ENCODE data around the gene GPR85.
"Not testable (repeated sequence)": the region's sequence is repeated elsewhere in the genome, so short reads cannot be mapped to it uniquely, and the experiment has no call there.

The GPR85 gene

GRCh38 chr7:113083816-113084495 lies 2.7 kb downstream of the GPR85 start:
- no peak for DNase-seq

DNA sequence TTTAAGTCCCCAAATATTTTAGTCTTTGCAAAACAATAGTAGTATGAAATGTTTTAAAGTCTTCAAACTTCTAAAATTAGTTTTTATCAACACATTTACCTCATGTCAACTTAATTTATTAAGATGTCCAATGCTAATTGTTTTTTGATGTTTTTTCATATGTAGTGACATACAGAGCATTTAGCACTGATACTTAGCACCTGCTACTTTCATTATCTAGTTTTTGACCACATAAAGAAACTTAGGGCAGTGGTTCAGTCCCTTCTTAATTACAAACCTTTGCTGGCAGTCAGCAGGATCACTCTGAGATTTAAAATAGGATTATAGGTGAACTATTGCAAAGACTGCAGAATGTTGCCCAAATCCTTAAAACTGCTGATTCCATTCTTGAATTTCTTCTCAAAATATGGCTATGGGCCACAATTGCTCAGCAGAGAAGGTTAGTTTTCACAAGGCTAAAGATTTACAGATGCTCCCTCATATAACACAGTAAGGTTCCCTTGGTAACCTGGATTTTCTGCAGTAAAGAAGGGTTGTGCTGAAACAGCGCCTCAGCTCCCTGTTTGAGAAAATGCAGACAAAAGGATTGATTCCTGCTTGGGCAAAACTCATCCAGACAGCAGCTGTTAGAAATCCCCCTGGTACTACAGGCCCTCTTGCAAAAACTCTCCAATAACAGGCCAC lies 3.4 kb downstream of the GPR85 start:
- DNase-seq = peak; percentile 50

- DNase-seq = no peak
Observed at GRCh38 chr7:113078331-113078730, 8.3 kb downstream of the GPR85 start.

- DNase-seq = no peak
Observed at GRCh38 chr7:113076703-113077102, 9.9 kb downstream of the GPR85 start.

- DNase-seq = no peak
Observed at GRCh38 chr7:113071465-113071864, 15.2 kb downstream of the GPR85 start.

DNA sequence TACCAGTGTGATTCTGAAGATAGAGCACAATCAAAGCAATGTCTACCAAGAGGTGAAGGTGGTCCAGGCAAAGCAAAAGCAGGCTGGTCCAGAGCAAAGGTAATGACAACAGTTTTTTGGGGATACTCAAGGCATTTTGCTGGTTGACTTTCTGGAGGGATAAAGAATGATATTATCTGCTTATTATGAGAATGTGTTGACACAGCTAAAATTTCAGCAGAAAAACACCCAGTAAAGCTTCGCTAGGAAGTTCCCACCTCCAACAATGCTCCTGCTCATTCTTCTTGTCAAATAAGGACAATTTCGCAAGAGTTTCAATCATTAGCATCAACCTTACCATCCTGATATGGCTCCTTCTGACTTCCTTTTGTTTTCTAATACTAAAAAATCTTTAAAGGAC lies 24.1 kb downstream of the GPR85 start:
- DNase-seq = no peak

- no peak for DNase-seq
Observed at GRCh38 chr7:113060100-113060499, 26.5 kb downstream of the GPR85 start.

GRCh38 chr7:113054938-113055337 lies 31.7 kb downstream of the GPR85 start:
- no peak for DNase-seq

DNA sequence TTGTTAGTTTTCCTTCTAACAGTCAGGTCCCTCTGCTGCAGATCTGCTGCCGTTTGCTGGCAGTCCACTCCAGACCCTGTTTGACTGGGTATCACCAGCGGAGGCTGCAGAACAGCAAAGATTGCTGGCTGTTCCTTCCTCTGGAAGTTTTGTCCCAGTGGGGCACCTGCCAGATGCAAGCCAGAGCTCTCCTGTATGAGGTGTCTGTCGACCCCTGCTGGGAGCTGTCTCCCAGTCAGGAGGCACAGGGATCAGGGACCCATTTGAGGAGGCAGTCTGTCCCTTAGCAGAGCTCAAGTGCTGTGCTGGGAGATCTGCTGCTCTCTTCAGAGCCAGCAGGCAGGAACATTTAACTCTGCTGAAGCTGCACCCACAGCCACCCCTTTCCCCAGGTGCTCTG lies 32.4 kb downstream of the GPR85 start:
- DNase-seq = not testable (repeated sequence)

- not testable (repeated sequence) for DNase-seq
Observed at GRCh38 chr7:113049221-113049620, 37.4 kb downstream of the GPR85 start.

DNA sequence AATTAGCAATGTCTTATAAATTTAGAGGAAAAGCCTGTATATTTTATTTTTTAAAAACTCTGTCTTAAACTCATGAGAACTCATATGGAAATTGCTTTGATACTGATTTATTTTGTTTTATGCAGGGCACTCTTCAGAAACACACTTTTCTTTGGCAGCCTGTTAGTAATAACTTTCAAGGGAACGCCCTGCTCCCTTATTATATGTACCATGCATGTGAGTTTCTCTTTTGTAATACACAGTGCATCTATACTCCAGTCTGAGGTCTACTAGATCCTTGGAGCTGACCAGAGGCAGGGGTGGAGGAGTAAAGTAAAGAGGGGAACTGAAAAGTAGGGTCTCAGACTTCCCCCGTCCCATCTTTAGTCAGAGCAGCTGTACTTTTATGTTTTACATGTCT lies 40.2 kb downstream of the GPR85 start:
- no peak for DNase-seq

DNA sequence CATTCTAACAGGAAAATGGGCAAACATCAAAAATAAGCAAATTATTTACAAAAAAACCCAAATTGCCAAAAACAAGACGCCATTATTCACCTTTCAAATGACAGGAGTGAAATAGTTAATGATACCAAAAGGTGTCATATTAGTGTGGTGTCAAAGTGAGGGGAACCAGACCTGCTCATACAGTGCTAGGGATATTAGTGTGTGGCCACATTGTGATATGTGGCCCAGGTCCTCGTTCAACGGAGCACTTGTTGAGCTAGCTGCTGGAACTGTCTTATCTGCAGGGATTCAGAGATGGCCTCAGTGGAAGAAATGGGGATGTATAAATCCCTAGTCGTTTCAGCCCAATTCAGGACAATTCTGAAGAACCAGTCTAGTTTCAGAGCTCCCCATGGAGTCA lies 41.2 kb downstream of the GPR85 start:
- DNase-seq = no peak

- no peak for DNase-seq
Observed at GRCh38 chr7:113044394-113044793, 42.2 kb downstream of the GPR85 start.

- no peak for DNase-seq
Observed at GRCh38 chr7:113040849-113041248, 45.8 kb downstream of the GPR85 start.

DNA sequence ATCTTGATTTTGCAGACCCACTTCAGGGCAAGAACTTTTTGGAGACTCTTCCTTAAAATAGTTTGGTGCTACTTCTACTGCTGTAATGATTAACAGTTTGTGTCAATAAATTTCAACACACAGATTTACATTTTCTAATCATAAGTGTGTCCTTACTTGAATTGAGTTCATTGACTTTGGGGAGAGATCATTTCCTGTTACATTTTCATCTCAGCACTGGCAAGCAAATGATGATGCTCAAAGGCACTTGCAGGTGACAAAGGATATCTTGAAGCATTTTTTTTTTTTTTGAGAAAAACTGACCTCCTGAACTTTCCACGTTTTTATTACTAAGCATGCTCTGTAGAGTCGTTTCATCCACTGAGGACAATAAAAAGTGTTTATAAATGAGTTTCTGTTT lies 52.7 kb downstream of the GPR85 start:
- no peak for DNase-seq

All from RPMI8226 (cell line).